ELR (cell line): ENCODE measurements around the gene SRSF1.

Experiments used
- DNase-seq: peaks from one replicate; pipeline ENCODE4 v3.0.0-alpha.2; 2015; ENCODE audit warnings: low read depth

The SRSF1 gene

GRCh38 chr17:58019039-58019438 lies 12.0 kb upstream of the SRSF1 start:
- no peak for DNase-seq

- no peak for DNase-seq
These were observed 3.2 kb upstream of the SRSF1 start for GRCh38 chr17:58010067-58010799.

GRCh38 chr17:58007781-58008706 lies 998 bp upstream of the SRSF1 start:
- DNase-seq: no peak

- peak; percentile 88 for DNase-seq
These were observed 504 bp downstream of the SRSF1 start for GRCh38 chr17:58006560-58006923.

GRCh38 chr17:58005728-58006559 lies 1.1 kb downstream of the SRSF1 start:
- no peak for DNase-seq

- no peak for DNase-seq
These were observed 1.9 kb downstream of the SRSF1 start for GRCh38 chr17:58005031-58005727.

GRCh38 chr17:58004060-58004459 lies 3.0 kb downstream of the SRSF1 start:
- no peak for DNase-seq

- DNase-seq: no peak
These were observed 4.1 kb downstream of the SRSF1 start for GRCh38 chr17:58002973-58003372.

- DNase-seq: no peak
These were observed 4.7 kb downstream of the SRSF1 start for GRCh38 chr17:58002154-58002948.

GRCh38 chr17:58001461-58002124 lies 5.5 kb downstream of the SRSF1 start:
- DNase-seq: no peak

- peak; percentile 89 for DNase-seq
These were observed 7.5 kb downstream of the SRSF1 start for GRCh38 chr17:57999496-58000017.

- DNase-seq: no peak
These were observed 8.0 kb downstream of the SRSF1 start for GRCh38 chr17:57999010-57999495.

GRCh38 chr17:57997085-57997809 lies 9.8 kb downstream of the SRSF1 start:
- no peak for DNase-seq

- DNase-seq: peak; percentile 89
These were observed 11.7 kb downstream of the SRSF1 start for GRCh38 chr17:57995076-57995956.

- no peak for DNase-seq
These were observed 12.6 kb downstream of the SRSF1 start for GRCh38 chr17:57994436-57994835.

GRCh38 chr17:57993471-57994365 lies 13.3 kb downstream of the SRSF1 start:
- DNase-seq: no peak

- DNase-seq: no peak
These were observed 15.5 kb downstream of the SRSF1 start for GRCh38 chr17:57991537-57991936.
